Sigmoid colon (tissue), 4 donors: ENCODE measurements around the gene CD9.

Experiments
- EP300 ChIP-seq, 4 donors: sonication (generic); formaldehyde crosslinking; IDR thresholded peaks; one replicate each; pipeline ENCODE4 v1.6.1; 2017; ENCODE audit warnings: antibody characterized with exemption in 4 of 4
- TF ChIP-seq, protein P1 (sequence below), 4 experiments: fragments of 450-650 bp in 3 of 4; fragments of 200-600 bp in 1 of 4; IDR thresholded peaks; one replicate each; pipeline ENCODE4 v1.5.1; 2016 to 2019; ENCODE audit warnings: antibody characterized with exemption in 4 of 4, mild to moderate bottlenecking in 3 of 4, moderate library complexity in 2 of 4

DNA sequence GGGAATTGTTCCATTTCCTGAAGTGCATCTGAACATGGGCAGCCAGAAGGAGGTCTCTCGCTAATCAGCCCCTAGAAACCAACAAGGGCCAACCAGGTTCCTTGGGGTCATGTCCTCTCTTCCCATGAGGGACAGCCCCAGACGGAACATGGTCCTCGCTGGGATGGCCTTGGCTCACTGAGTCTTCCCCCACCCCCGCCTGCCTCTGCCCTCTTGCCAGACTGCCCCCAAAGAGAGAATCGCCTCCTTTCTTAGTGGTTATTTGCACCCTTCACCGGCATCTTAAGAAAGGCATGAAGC, 36.4 kb downstream of the CD9 start:
- TF ChIP-seq EP300 (IDR thresholded peaks at IDR 0.05), result no peak
- TF ChIP-seq, protein P1, sequence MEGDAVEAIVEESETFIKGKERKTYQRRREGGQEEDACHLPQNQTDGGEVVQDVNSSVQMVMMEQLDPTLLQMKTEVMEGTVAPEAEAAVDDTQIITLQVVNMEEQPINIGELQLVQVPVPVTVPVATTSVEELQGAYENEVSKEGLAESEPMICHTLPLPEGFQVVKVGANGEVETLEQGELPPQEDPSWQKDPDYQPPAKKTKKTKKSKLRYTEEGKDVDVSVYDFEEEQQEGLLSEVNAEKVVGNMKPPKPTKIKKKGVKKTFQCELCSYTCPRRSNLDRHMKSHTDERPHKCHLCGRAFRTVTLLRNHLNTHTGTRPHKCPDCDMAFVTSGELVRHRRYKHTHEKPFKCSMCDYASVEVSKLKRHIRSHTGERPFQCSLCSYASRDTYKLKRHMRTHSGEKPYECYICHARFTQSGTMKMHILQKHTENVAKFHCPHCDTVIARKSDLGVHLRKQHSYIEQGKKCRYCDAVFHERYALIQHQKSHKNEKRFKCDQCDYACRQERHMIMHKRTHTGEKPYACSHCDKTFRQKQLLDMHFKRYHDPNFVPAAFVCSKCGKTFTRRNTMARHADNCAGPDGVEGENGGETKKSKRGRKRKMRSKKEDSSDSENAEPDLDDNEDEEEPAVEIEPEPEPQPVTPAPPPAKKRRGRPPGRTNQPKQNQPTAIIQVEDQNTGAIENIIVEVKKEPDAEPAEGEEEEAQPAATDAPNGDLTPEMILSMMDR (IDR thresholded peaks at IDR 0.05), result no peak
